IMR-90 (cell line): ENCODE data around the gene DNM3. TPM values are rescaled to one million over a fixed set of nuclear protein-coding genes. Genes with fewer than 3 reads are reported as not detected.

Experiments used
- ATAC-seq: fragments of 200-7000 bp; cut with Tn5 transposase; 2 replicates; pipeline ENCODE4 v1.9.1; 2020; ENCODE audit warnings: low read depth, mild to moderate bottlenecking, moderate library complexity
- BruUV-seq: library from RNA; stranded (reverse); fragments of 400-500 nt; replicated peaks from 2 replicates; lab custom pipeline; 2021; lab: Mats Ljungman, UMichigan
- CTCF ChIA-PET: fragments of 300-600 bp; formaldehyde crosslinking; extraction: SDS; loops from one replicate; lab custom pipeline; 2021; ENCODE audit warnings: antibody characterized with exemption; lab: Yijun Ruan, JAX
- POLR2A ChIA-PET: fragments of 300-600 bp; sonication (Branson Sonifier 250); formaldehyde crosslinking; loops from one replicate; lab custom pipeline; 2022; ENCODE audit warnings: antibody characterized with exemption; ENCODE audit not compliant: unreplicated experiment; lab: Charles Lee
- DNase-seq: peaks from one replicate; pipeline ENCODE4 v3.0.0; 2013
- H2AFZ ChIP-seq: replicated peaks from 2 replicates; pipeline ENCODE3; 2013; ENCODE audit warnings: low read length, mild to moderate bottlenecking; ENCODE audit not compliant: poor library complexity
- H2AK5ac ChIP-seq: 2 replicates; pipeline ENCODE4 v1.6.1; 2013; ENCODE audit warnings: low read depth, low read length, inconsistent platforms
- H2AK9ac ChIP-seq: replicated peaks from 2 replicates; pipeline ENCODE3; 2013; ENCODE audit warnings: mild to moderate bottlenecking, low read depth, low read length, moderate library complexity; ENCODE audit not compliant: poor library complexity
- H2BK120ac ChIP-seq: 2 replicates; pipeline ENCODE4 v1.6.1; 2013; ENCODE audit warnings: low read depth, low read length, inconsistent platforms
- H2BK15ac ChIP-seq: 3 replicates; pipeline ENCODE4 v1.6.1; 2013; ENCODE audit warnings: low read depth, low read length, inconsistent platforms
- H2BK20ac ChIP-seq: 2 replicates; pipeline ENCODE4 v1.6.1; 2013; ENCODE audit warnings: low read depth, mild to moderate bottlenecking, inconsistent platforms, low read length, moderate library complexity
- H2BK5ac ChIP-seq: 2 replicates; pipeline ENCODE4 v1.6.1; 2013; ENCODE audit warnings: mild to moderate bottlenecking, low read depth, low read length, inconsistent platforms; ENCODE audit not compliant: poor library complexity, severe bottlenecking
- H3K14ac ChIP-seq: replicated peaks from 2 replicates; pipeline ENCODE4 v1.6.1; 2013; ENCODE audit warnings: low read depth, low read length, inconsistent platforms
- H3K18ac ChIP-seq: 2 replicates; pipeline ENCODE4 v1.6.1; 2013; ENCODE audit warnings: low read depth, low read length, control low read depth
- H3K23ac ChIP-seq: 2 replicates; pipeline ENCODE4 v1.6.1; 2013; ENCODE audit warnings: low read depth, low read length, inconsistent platforms
- H3K27ac ChIP-seq: 2 replicates; pipeline ENCODE4 v1.5.1; 2013; ENCODE audit warnings: mild to moderate bottlenecking, control low read depth, low read length; ENCODE audit not compliant: insufficient read depth
- H3K27me3 ChIP-seq: 2 replicates; pipeline ENCODE4 v1.6.1; 2013; ENCODE audit warnings: low read length; ENCODE audit not compliant: control insufficient read depth, insufficient read depth
- H3K36me3 ChIP-seq: 2 replicates; pipeline ENCODE4 v1.6.1; 2013; ENCODE audit warnings: low read length, mixed read lengths; ENCODE audit not compliant: control insufficient read depth, insufficient read depth
- H3K4ac ChIP-seq: 2 replicates; pipeline ENCODE4 v1.6.1; 2013; ENCODE audit warnings: low read depth, low read length, inconsistent platforms
- H3K4me1 ChIP-seq: 2 replicates; pipeline ENCODE4 v1.6.1; 2013; ENCODE audit warnings: low read length, mixed read lengths; ENCODE audit not compliant: control insufficient read depth, insufficient read depth
- H3K4me2 ChIP-seq: 2 replicates; pipeline ENCODE4 v1.6.1; 2013; ENCODE audit warnings: low read depth, mild to moderate bottlenecking, control low read depth, low read length, moderate library complexity
- H3K4me3 ChIP-seq: 2 replicates; pipeline ENCODE4 v1.5.1; 2013; ENCODE audit warnings: low read depth, mild to moderate bottlenecking, control low read depth, low read length, moderate library complexity; ENCODE audit not compliant: insufficient read depth
- H3K56ac ChIP-seq: 2 replicates; pipeline ENCODE4 v1.6.1; 2013; ENCODE audit warnings: low read length, inconsistent platforms; ENCODE audit not compliant: insufficient read depth; ENCODE audit errors: extremely low read depth
- H3K79me1 ChIP-seq, 2 experiments: 2 replicates each; pipeline ENCODE4 v1.6.1; 2013; ENCODE audit warnings: low read length in 2 of 2, inconsistent platforms in 1 of 2, low read depth in 1 of 2
- H3K9ac ChIP-seq: 2 replicates; pipeline ENCODE4 v1.6.1; 2013; ENCODE audit warnings: low read depth, low read length, control low read depth
- H3K9me1 ChIP-seq: 2 replicates; pipeline ENCODE4 v1.6.1; 2013; ENCODE audit warnings: low read length, inconsistent platforms; ENCODE audit not compliant: insufficient read depth
- H3K9me3 ChIP-seq: 2 replicates; pipeline ENCODE4 v1.6.1; 2013; ENCODE audit warnings: low read length; ENCODE audit not compliant: control insufficient read depth, insufficient read depth
- H4K20me1 ChIP-seq: 2 replicates; pipeline ENCODE4 v1.6.1; 2013; ENCODE audit warnings: low read length, inconsistent platforms; ENCODE audit not compliant: insufficient read depth
- H4K5ac ChIP-seq: 2 replicates; pipeline ENCODE4 v1.6.1; 2013; ENCODE audit warnings: mild to moderate bottlenecking, low read depth, low read length, control low read depth
- H4K8ac ChIP-seq, 2 experiments: 2 replicates each; pipeline ENCODE4 v1.6.1; 2013; ENCODE audit warnings: low read depth in 2 of 2, low read length in 2 of 2, control low read depth in 1 of 2, inconsistent platforms in 1 of 2
- H4K91ac ChIP-seq: 2 replicates; pipeline ENCODE4 v1.6.1; 2013; ENCODE audit warnings: low read depth, low read length, inconsistent platforms; ENCODE audit not compliant: insufficient read depth
- BHLHE40 ChIP-seq: fragments of 150-350 bp; IDR thresholded peaks from 2 replicates; pipeline ENCODE4 v1.6.1; 2016; ENCODE audit warnings: mild to moderate bottlenecking, low read depth, low read length
- CEBPB ChIP-seq: IDR thresholded peaks from 2 replicates; pipeline ENCODE4 v1.6.1; 2012; ENCODE audit warnings: low read depth, low read length, improper control_type of control experiment
- CHD1 ChIP-seq: IDR thresholded peaks from 2 replicates; pipeline ENCODE4 v1.6.1; 2012; ENCODE audit warnings: low read depth, low read length, improper control_type of control experiment
- CTCF ChIP-seq: conservative IDR thresholded peaks from 2 replicates; pipeline ENCODE4 v1.5.1; 2012; ENCODE audit warnings: mild to moderate bottlenecking, low read depth, low read length, improper control_type of control experiment
- ELK1 ChIP-seq: fragments of 150-350 bp; IDR thresholded peaks from 2 replicates; pipeline ENCODE4 v1.6.1; 2016; ENCODE audit warnings: low read depth, mild to moderate bottlenecking, low read length, moderate library complexity, borderline replicate concordance
- FOS ChIP-seq: fragments of 150-350 bp; IDR thresholded peaks from 2 replicates; pipeline ENCODE4 v1.6.1; 2016; ENCODE audit warnings: low read depth, low read length
- MAFK ChIP-seq: IDR thresholded peaks from 2 replicates; pipeline ENCODE4 v1.6.1; 2012; ENCODE audit warnings: low read depth, low read length, improper control_type of control experiment
- MAZ ChIP-seq: IDR thresholded peaks from 2 replicates; pipeline ENCODE4 v1.6.1; 2012; ENCODE audit warnings: low read depth, mild to moderate bottlenecking, low read length, improper control_type of control experiment, moderate library complexity, borderline replicate concordance
- MXI1 ChIP-seq: IDR thresholded peaks from 2 replicates; pipeline ENCODE4 v1.6.1; 2012; ENCODE audit warnings: low read depth, mild to moderate bottlenecking, low read length, moderate library complexity, borderline replicate concordance
- NFE2L2 ChIP-seq: fragments of 150-350 bp; IDR thresholded peaks from 2 replicates; pipeline ENCODE4 v1.6.1; 2016; ENCODE audit warnings: low read depth, mild to moderate bottlenecking, low read length
- POLR2A ChIP-seq: IDR thresholded peaks from 2 replicates; pipeline ENCODE4 v1.6.1; 2012; ENCODE audit warnings: mild to moderate bottlenecking, low read depth, low read length
- RAD21 ChIP-seq: IDR thresholded peaks from 2 replicates; pipeline ENCODE4 v1.6.1; 2012; ENCODE audit warnings: low read length, improper control_type of control experiment
- RCOR1 ChIP-seq: IDR thresholded peaks from 2 replicates; pipeline ENCODE4 v1.6.1; 2012; ENCODE audit warnings: mild to moderate bottlenecking, low read length, improper control_type of control experiment; ENCODE audit not compliant: insufficient replicate concordance
- RFX5 ChIP-seq: IDR thresholded peaks from 2 replicates; pipeline ENCODE4 v1.8.0; 2012; ENCODE audit warnings: low read depth, mild to moderate bottlenecking, low read length, moderate library complexity
- SMC3 ChIP-seq: fragments of 150-350 bp; IDR thresholded peaks from 2 replicates; pipeline ENCODE4 v1.6.1; 2016; ENCODE audit warnings: low read depth, mild to moderate bottlenecking, antibody characterized with exemption, low read length, moderate library complexity
- USF2 ChIP-seq: fragments of 150-350 bp; IDR thresholded peaks from 2 replicates; pipeline ENCODE4 v1.6.1; 2017; ENCODE audit warnings: mild to moderate bottlenecking, antibody characterized with exemption, low read length, low read depth
- WGBS, 2 experiments: methylation state at CpG; one replicate each; pipeline versions ENCODE4 v1.1.5 to v1.1.7; 2013; ENCODE audit warnings: missing lambda C conversion rate in 2 of 2; ENCODE audit not compliant: insufficient read length in 1 of 2; ENCODE audit errors: extremely low coverage in 2 of 2; 5-methylcytosine and 5-hydroxymethylcytosine counted together
- dilution Hi-C: fragments of 300-500 bp; cut with HindIII; formaldehyde crosslinking; loops from one replicate; pipeline ENCODE4 v1.14.3; 2018; ENCODE audit warnings: low sequenced_read_pairs; ENCODE audit not compliant: unreplicated experiment
- in situ Hi-C: fragments of 300-500 bp; cut with MboI; formaldehyde crosslinking; loops from 3 replicates; pipeline ENCODE4 v1.14.3; 2019; ENCODE audit warnings: low sequenced_read_pairs, inconsistent platforms, mixed read lengths
- intact Hi-C: fragments of 100-400 bp; cut with micrococcal nuclease; formaldehyde crosslinking; loops from 2 replicates; pipeline ENCODE4 v1.10.0; 2022
- polyA plus RNA-seq, 3 experiments: library from polyadenylated mRNA; depleted of rRNA; stranded (reverse); fragments of >200 nt; gene quantifications; 2 replicates each; pipeline ENCODE4 v1.2.3, GENCODE V29; 2012; ENCODE audit warnings: low replicate concordance in 1 of 3
- total RNA-seq: library from RNA; depleted of rRNA; stranded (reverse); fragments of >200 nt; gene quantifications from 2 replicates; pipeline ENCODE4 v1.2.3, GENCODE V29; 2012

The DNM3 gene
- total and polyA plus RNA-seq, 2 of the 4 experiments (the other 2 are of a cell fraction), result 0.36 TPM

- in situ Hi-C loops, result no loop called here
- no peak overlapping the region for H2BK5ac ChIP-seq
- no peak overlapping the region for H3K4ac ChIP-seq
- ChIA-PET CTCF (no interaction called here), POLR2A (no interaction called here)
- DNase-seq, result no peak
- no peak overlapping the region for H2BK15ac ChIP-seq
- H4K8ac ChIP-seq, result no peak overlapping the region
- no peaks in the 10 kb centered on the region for H3K9me1 ChIP-seq
- no peak overlapping the region for H2BK20ac ChIP-seq
- no peak overlapping the region for H3K9ac ChIP-seq
- no TSS peak for BruUV-seq
- H3K14ac ChIP-seq, result no peak overlapping the region
- H2AK9ac ChIP-seq, result no peak overlapping the region
- intact Hi-C loops, result no loop called here
- no peaks in the 10 kb centered on the region for H3K9me3 ChIP-seq
- no peaks in the 10 kb centered on the region for H3K4me1 ChIP-seq
- H3K56ac ChIP-seq, result no peak overlapping the region
- H3K79me1 ChIP-seq, result no peaks in the 10 kb centered on the region
- 49% methylated on average over 3 of the region's 5 CpGs; no CpG with 5 or more reads in 1 of the 2 experiments for WGBS, 2 experiments
- H4K91ac ChIP-seq, result no peak overlapping the region
- no peak overlapping the region for H4K5ac ChIP-seq
- H3K4me2 ChIP-seq, result no peak overlapping the region
- H2AFZ ChIP-seq, result no peak overlapping the region
- H3K18ac ChIP-seq, result no peak overlapping the region
- H3K4me3 ChIP-seq, result no peak overlapping the region
- no peak overlapping the region for H2AK5ac ChIP-seq
- no peaks in the 10 kb centered on the region for H3K36me3 ChIP-seq
- no peak overlapping the region for H3K23ac ChIP-seq
- dilution Hi-C loops, result no loop called here
- no peak for ATAC-seq
- no peak overlapping the region for H3K27ac ChIP-seq
- H2BK120ac ChIP-seq, result no peak overlapping the region
- H3K27me3 ChIP-seq, result no peaks in the 10 kb centered on the region
- TF ChIP-seq CTCF, result no peak
- TF ChIP-seq RCOR1, result no peak
- TF ChIP-seq MXI1, result no peak
- TF ChIP-seq SMC3, result no peak
- TF ChIP-seq ELK1, result no peak
- no peak for TF ChIP-seq RAD21
- no peak for TF ChIP-seq CEBPB
- TF ChIP-seq USF2, result no peak
- no peak for TF ChIP-seq NFE2L2
- no peak for TF ChIP-seq MAFK
- TF ChIP-seq POLR2A, result no peak
- TF ChIP-seq RFX5, result no peak
- TF ChIP-seq FOS, result no peak
- no peak for TF ChIP-seq MAZ
- TF ChIP-seq CHD1, result no peak
- no peak for TF ChIP-seq BHLHE40
- H4K20me1 ChIP-seq, result no peaks in the 10 kb centered on the region
These were observed 58.5 kb downstream of the DNM3 start for GRCh38 chr1:171899838-171900237.
